T-helper 1 cell treated with Interleukin-12 subunit alpha and Interleukin-12 subunit beta and Interleukin-4 antibody, amounts not matched to agents 30 ng/mL and 1 ng/mL, for 36 hours (primary cell): ENCODE results near the gene SLC10A7. TPM values are rescaled to one million over a fixed set of nuclear protein-coding genes. Genes with fewer than 3 reads are reported as not detected.

Experiments used
- intact Hi-C: fragments of 100-400 bp; cut with micrococcal nuclease; formaldehyde crosslinking; loops from one replicate; pipeline ENCODE4 v1.15.1; 2024
- total RNA-seq: library from RNA; stranded (reverse); gene quantifications from 2 replicates; pipeline ENCODE4 v1.2.3, GENCODE V29; 2022

SLC10A7 gene
- total RNA-seq, 1 donor from 2014 or later = 26.9 TPM

GRCh38 chr4:146498291-146498690 lies 23.4 kb downstream of the SLC10A7 start:
- intact Hi-C loops = no loop called here

- intact Hi-C loops = no loop called here
Measured at GRCh38 chr4:146495269-146495668, 26.5 kb downstream of the SLC10A7 start.

GRCh38 chr4:146494143-146494542 lies 27.6 kb downstream of the SLC10A7 start:
- intact Hi-C loops = no loop called here

GRCh38 chr4:146490106-146490505 lies 31.6 kb downstream of the SLC10A7 start:
- intact Hi-C loops = no loop called here

- intact Hi-C loops = no loop called here
Measured at GRCh38 chr4:146488495-146489174, 33.1 kb downstream of the SLC10A7 start.

GRCh38 chr4:146486565-146486964 lies 35.2 kb downstream of the SLC10A7 start:
- intact Hi-C loops = loop anchor here (2.0 kb wide), 1 partner anchor 34 kb away; the partner anchor contains the start of gene SLC10A7

- intact Hi-C loops = loop anchor here (2.0 kb wide), 1 partner anchor 35 kb away; the partner anchor contains the start of gene SLC10A7
Measured at GRCh38 chr4:146485968-146486367, 35.8 kb downstream of the SLC10A7 start.

GRCh38 chr4:146482788-146483187 lies 39.0 kb downstream of the SLC10A7 start:
- intact Hi-C loops = no loop called here

GRCh38 chr4:146481246-146481645 lies 40.5 kb downstream of the SLC10A7 start:
- intact Hi-C loops = no loop called here

GRCh38 chr4:146478009-146478408 lies 43.7 kb downstream of the SLC10A7 start:
- intact Hi-C loops = loop anchor here (2.0 kb wide), 1 partner anchor 13 kb away; no protein-coding TSS in a partner anchor

- intact Hi-C loops = no loop called here
Measured at GRCh38 chr4:146477054-146477453, 44.7 kb downstream of the SLC10A7 start.

- intact Hi-C loops = no loop called here
Measured at GRCh38 chr4:146472404-146472803, 49.3 kb downstream of the SLC10A7 start.

- intact Hi-C loops = no loop called here
Measured at GRCh38 chr4:146470604-146471003, 51.1 kb downstream of the SLC10A7 start.

GRCh38 chr4:146469022-146469421 lies 52.7 kb downstream of the SLC10A7 start:
- intact Hi-C loops = no loop called here

- intact Hi-C loops = loop anchor here (2.0 kb wide), 1 partner anchor 13 kb away; no protein-coding TSS in a partner anchor
Measured at GRCh38 chr4:146465628-146466027, 56.1 kb downstream of the SLC10A7 start.

GRCh38 chr4:146462251-146462650 lies 59.5 kb downstream of the SLC10A7 start:
- intact Hi-C loops = no loop called here

- intact Hi-C loops = loop anchor here (1.0 to 10.0 kb wide), 10 partner anchors 8 to 1441 kb away; partner anchors contain the start of genes MMAA, OTUD4, SLC10A7 and ZNF827
Measured at GRCh38 chr4:146458594-146458993, 63.1 kb downstream of the SLC10A7 start.

- intact Hi-C loops = loop anchor here (5.0 to 10.0 kb wide), 4 partner anchors 461 to 1439 kb away; partner anchors contain the start of genes MMAA and ZNF827
Measured at GRCh38 chr4:146456681-146457080, 65.1 kb downstream of the SLC10A7 start.

GRCh38 chr4:146453181-146453807 lies 68.4 kb downstream of the SLC10A7 start:
- intact Hi-C loops = loop anchor here (10.0 kb wide), 1 partner anchor 838 kb away; the partner anchor contains the start of gene MMAA

GRCh38 chr4:146450524-146450923 lies 71.2 kb downstream of the SLC10A7 start:
- intact Hi-C loops = loop anchor here (1.0 to 10.0 kb wide), 3 partner anchors 8 to 836 kb away; partner anchors contain the start of genes MMAA and SLC10A7

GRCh38 chr4:146446555-146446954 lies 75.2 kb downstream of the SLC10A7 start:
- intact Hi-C loops = no loop called here
